DND-41 (cell line): ENCODE results near the gene VPS4B.

Source experiments
- CTCF ChIP-seq: IDR thresholded peaks from 2 replicates; pipeline ENCODE4 v1.5.1; 2012; ENCODE audit warnings: borderline replicate concordance, low read length, moderate library complexity, mild to moderate bottlenecking; ENCODE audit not compliant: poor library complexity, severe bottlenecking; ENCODE audit errors: extremely low read depth
- EZH2 ChIP-seq: IDR thresholded peaks from 3 replicates; pipeline ENCODE4 v1.6.1; 2012; ENCODE audit warnings: borderline replicate concordance, low read depth, mild to moderate bottlenecking, moderate library complexity, low read length, inconsistent platforms; ENCODE audit not compliant: severe bottlenecking

- TF ChIP-seq CTCF (no peak), EZH2 (no peak)
These were observed 21.6 kb upstream of the VPS4B start for GRCh38 chr18:63443829-63444228.
